DOHH2 (cell line): ENCODE measurements around the gene KCNA3.

ENCODE experiments used
- CTCF ChIP-seq: fragments of 200-600 bp; sonication (generic); IDR thresholded peaks from one replicate; pipeline ENCODE4 v1.5.1; 2014; ENCODE audit warnings: antibody characterized with exemption, mild to moderate bottlenecking, low read depth, low read length; ENCODE audit not compliant: poor library complexity, severe bottlenecking
- EZH2phosphoT487 ChIP-seq: fragments of 200-600 bp; sonication (generic); IDR thresholded peaks from 2 replicates; pipeline ENCODE4 v1.6.1; 2017; ENCODE audit warnings: borderline replicate concordance, mild to moderate bottlenecking, antibody characterized with exemption, low read length, moderate library complexity, mixed read lengths

DNA sequence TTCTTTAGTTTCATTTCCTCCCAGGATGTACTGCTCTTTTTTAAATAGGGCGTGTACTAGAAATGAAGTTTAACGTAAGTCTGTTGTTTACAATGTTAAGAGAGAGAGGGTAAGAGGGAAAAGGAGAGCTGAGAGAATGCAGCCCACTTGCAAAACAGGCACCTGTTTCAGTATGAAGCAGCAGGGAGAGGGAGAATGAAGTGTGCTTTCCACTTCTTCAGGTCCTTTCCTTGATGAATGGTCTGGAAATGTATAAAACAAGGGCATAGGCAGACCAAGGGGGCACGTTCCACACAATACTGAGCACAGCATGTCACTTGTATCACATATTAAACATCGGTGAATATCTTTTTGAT, 2.0 kb downstream of the KCNA3 start:
- TF ChIP-seq CTCF (no peak), EZH2phosphoT487 (no peak)
